SK-N-SH (cell line): Measurements from ENCODE around the gene RPH3AL.

Experiments
- CTCF ChIP-seq: fragments of 200-600 bp; sonication (generic); IDR thresholded peaks from 2 replicates; pipeline ENCODE4 v1.6.1; 2017; ENCODE audit warnings: antibody characterized with exemption, mild to moderate bottlenecking, moderate library complexity
- RFX5 ChIP-seq: IDR thresholded peaks from 2 replicates; pipeline ENCODE4 v1.6.1; 2012; ENCODE audit warnings: mild to moderate bottlenecking, improper control_type of control experiment, low read length
- SIN3A ChIP-seq: IDR thresholded peaks from 2 replicates; pipeline ENCODE4 v1.6.1; 2012; ENCODE audit warnings: low read depth, mild to moderate bottlenecking, low read length, moderate library complexity, borderline replicate concordance

- no peak for TF ChIP-seq CTCF
- no peak for TF ChIP-seq SIN3A
- TF ChIP-seq RFX5 = no peak
These were observed 106.4 kb downstream of the RPH3AL start for GRCh38 chr17:246226-246625.
